ENCODE results near the gene PAGR1. TPM values are rescaled to one million over a fixed set of nuclear protein-coding genes. Genes with fewer than 3 reads are reported as not detected.

The PAGR1 gene
- total and polyA plus RNA-seq, 2 of the 13 experiments (the other 11 are each of a cell fraction or from before 2014, with no cell fraction given): 9.8 to 66.4 TPM

- TF ChIP-seq HIC2 (CRISPR knock-in tag; IDR thresholded peaks at IDR 0.05; ENCODE audit: low read depth) (no peak), KLF6 (CRISPR knock-in tag; IDR thresholded peaks at IDR 0.05) (peak; percentile 79; the same call in 1 of the 2 replicates), CHCHD3 (CRISPR knock-in tag; IDR thresholded peaks at IDR 0.05) (no peak), POLR2AphosphoS5 (IDR thresholded peaks at IDR 0.05; ENCODE audit: low read depth, low read length) (no peak), CBX2 (IDR thresholded peaks at IDR 0.05; ENCODE audit: low read depth, low read length) (no peak), CBX2 (CRISPR knock-in tag; IDR thresholded peaks at IDR 0.05; ENCODE audit: low read depth) (no peak), CREBL2 (CRISPR knock-in tag; IDR thresholded peaks at IDR 0.05; ENCODE audit: borderline replicate concordance) (peak; percentile 56; the same call in 1 of the 2 replicates), ZFYVE20 (CRISPR knock-in tag; IDR thresholded peaks at IDR 0.05; ENCODE audit: borderline replicate concordance, low read depth) (no peak), ZNF441 (CRISPR knock-in tag; IDR thresholded peaks at IDR 0.05; ENCODE audit: borderline replicate concordance) (no peak), TARDBP (CRISPR knock-in tag; IDR thresholded peaks at IDR 0.05) (0 out of 2 replicates have a peak, but pooled peaks have one; percentile 52), ZNF75D (CRISPR knock-in tag; IDR thresholded peaks at IDR 0.05; ENCODE audit: borderline replicate concordance) (no peak), ZNF629 (CRISPR knock-in tag; conservative IDR thresholded peaks at IDR 0.05) (no peak), TAF1 (CRISPR knock-in tag; IDR thresholded peaks at IDR 0.05) (peak; percentile 34; the same call in 1 of the 2 replicates), KLF15 (CRISPR knock-in tag; IDR thresholded peaks at IDR 0.05; ENCODE audit: borderline replicate concordance) (no peak), KDM1A (CRISPR knock-in tag; IDR thresholded peaks at IDR 0.05) (no peak), HINFP (CRISPR knock-in tag; IDR thresholded peaks at IDR 0.05; ENCODE audit: low read depth) (peak; percentile 34; the same call in 1 of the 2 replicates), ZNF790 (CRISPR knock-in tag; IDR thresholded peaks at IDR 0.05; ENCODE audit: borderline replicate concordance) (no peak), ZSCAN12 (CRISPR knock-in tag; IDR thresholded peaks at IDR 0.05) (no peak), MED8 (CRISPR knock-in tag; IDR thresholded peaks at IDR 0.05; ENCODE audit: insufficient replicate concordance) (no peak), PRPF4 (IDR thresholded peaks at IDR 0.05; ENCODE audit: low read depth, low read length, poor library complexity, severe bottlenecking) (no peak), ELK4 (CRISPR knock-in tag; IDR thresholded peaks at IDR 0.05; ENCODE audit: borderline replicate concordance) (no peak), ZNF547 (CRISPR knock-in tag; IDR thresholded peaks at IDR 0.05) (peak; percentile 87)
Measured at GRCh38 chr16:29784901-29785500, 31.0 kb upstream of the PAGR1 start (continued).

Data from HepG2 (cell line).